GM18520 (cell line): ENCODE data around the gene MRPS26.
"Not testable (repeated sequence)": the region's sequence is repeated elsewhere in the genome, so short reads cannot be mapped to it uniquely, and the experiment has no call there.

Source experiments
- ATAC-seq: cut with Tn5 transposase; IDR thresholded peaks from one replicate; pipeline ENCODE4 v1.9.1; 2021; ENCODE audit not compliant: unreplicated experiment

MRPS26 gene

GRCh38 chr20:3072530-3073250 lies 26.8 kb downstream of the MRPS26 start:
- ATAC-seq, result no peak

GRCh38 chr20:3073251-3073643 lies 27.4 kb downstream of the MRPS26 start:
- ATAC-seq, result not testable (repeated sequence)

- ATAC-seq, result no peak
Measured at GRCh38 chr20:3074812-3075211, 29.0 kb downstream of the MRPS26 start.

GRCh38 chr20:3075315-3075714 lies 29.5 kb downstream of the MRPS26 start:
- not testable (repeated sequence) for ATAC-seq

- ATAC-seq, result no peak
Measured at GRCh38 chr20:3077618-3078134, 31.8 kb downstream of the MRPS26 start.

GRCh38 chr20:3080939-3081388 lies 35.1 kb downstream of the MRPS26 start:
- no peak for ATAC-seq

GRCh38 chr20:3081641-3082040 lies 35.8 kb downstream of the MRPS26 start:
- no peak for ATAC-seq

GRCh38 chr20:3082306-3082951 lies 36.6 kb downstream of the MRPS26 start:
- ATAC-seq, result no peak

- ATAC-seq, result no peak
Measured at GRCh38 chr20:3082955-3083952, 37.4 kb downstream of the MRPS26 start.

GRCh38 chr20:3084283-3084985 lies 38.6 kb downstream of the MRPS26 start, which contains the start of gene AVP:
TSS of gene AVP (minus strand) at chr20:3084724. CDS start at chr20:3084674, 50 bp downstream.
- no peak for ATAC-seq

- ATAC-seq, result no peak
Measured at GRCh38 chr20:3084986-3085360, 39.1 kb downstream of the MRPS26 start.

GRCh38 chr20:3085571-3086072 lies 39.8 kb downstream of the MRPS26 start:
- no peak for ATAC-seq

GRCh38 chr20:3088031-3088430 lies 42.2 kb downstream of the MRPS26 start:
- no peak for ATAC-seq

GRCh38 chr20:3090565-3090964 lies 44.7 kb downstream of the MRPS26 start:
- ATAC-seq, result no peak

GRCh38 chr20:3092611-3093379 lies 46.9 kb downstream of the MRPS26 start:
- ATAC-seq, result no peak

GRCh38 chr20:3093861-3094361 lies 48.1 kb downstream of the MRPS26 start:
- ATAC-seq, result no peak

- no peak for ATAC-seq
Measured at GRCh38 chr20:3094848-3095629, 49.2 kb downstream of the MRPS26 start.
